Left colon (tissue), 2 donors: ENCODE data around the gene FCHO1. TPM values are rescaled to one million over a fixed set of nuclear protein-coding genes. Genes with fewer than 3 reads are reported as not detected.
"Not testable (repeated sequence)": the region's sequence is repeated elsewhere in the genome, so short reads cannot be mapped to it uniquely, and the experiment has no call there.

Experiments used
- ATAC-seq: fragments of 200-7000 bp; cut with Tn5 transposase; one replicate; pipeline ENCODE4 v1.9.1; 2020; ENCODE audit warnings: mild to moderate bottlenecking, moderate library complexity
- DNase-seq, 2 donors: peaks; one replicate each; pipeline ENCODE4 v3.0.0-alpha.2; 2020
- intact Hi-C, 2 donors: fragments of 100-400 bp; cut with DNase I in 1 of 2; cut with micrococcal nuclease in 1 of 2; formaldehyde crosslinking; loops; one replicate each; pipeline versions ENCODE4 v1.11.2 to v1.14.0; 2022; cut with DNase I, micrococcal nuclease
- total RNA-seq, 2 donors: library from RNA; stranded (reverse); fragmentation: NEBNext Ultra II Directional; extraction: Animal tissue kit (Norgen Biotek cat#: 25700); gene quantifications; one replicate each; pipeline ENCODE4 v1.2.1, GENCODE V29; 2021
- donor health status: DM: no; HTN: no; CAD: no.
- donor health status: DM: yes; HTN: yes; CAD: no.

The FCHO1 gene
- total RNA-seq, 2 donors from 2014 or later: 3.0 to 3.1 TPM

DNA sequence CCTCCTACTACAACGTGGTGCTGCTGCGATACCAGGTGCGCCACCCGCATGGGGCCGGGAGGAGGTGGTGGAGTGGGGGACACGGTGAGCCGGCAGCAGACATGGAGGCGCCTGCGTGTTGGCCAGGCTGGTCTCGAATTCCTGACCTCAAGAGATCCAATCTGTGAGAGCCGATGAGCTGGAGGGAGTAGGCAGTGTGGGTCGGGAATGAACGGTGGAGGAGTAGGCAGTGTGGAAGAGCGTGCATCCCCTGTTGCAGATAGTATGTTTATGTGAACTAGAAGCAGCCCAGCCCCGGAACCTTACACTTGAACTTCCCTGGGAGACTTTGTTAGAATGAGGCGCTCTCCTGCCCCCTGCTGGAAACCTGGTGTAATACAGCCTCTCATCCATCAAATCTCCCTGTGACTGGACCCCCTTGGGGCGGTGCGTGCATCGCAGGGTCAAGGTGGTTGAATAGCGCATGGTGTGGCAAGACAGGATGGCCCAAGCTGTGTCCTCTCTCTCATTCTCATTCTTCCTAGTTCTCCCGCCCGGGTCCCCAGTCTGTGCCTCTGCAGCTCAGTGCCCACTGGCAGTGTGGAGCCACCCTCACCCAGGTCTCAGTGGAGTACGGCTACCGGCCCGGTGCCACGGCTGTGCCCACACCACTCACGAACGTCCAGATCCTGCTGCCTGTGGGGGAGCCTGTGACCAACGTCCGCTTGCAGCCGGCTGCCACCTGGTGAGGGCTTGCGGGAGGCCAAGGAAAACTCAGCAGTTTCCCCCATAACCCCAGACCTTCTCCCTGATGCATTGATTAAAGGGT lies 33.1 kb downstream of the FCHO1 start:
- intact Hi-C loops: no loop called here
- peak; percentile 60 for ATAC-seq
- DNase-seq: peak in 1 of 2 donors; percentile 75

- ATAC-seq (no peak), DNase-seq (no peak)
- intact Hi-C loops: no loop called here
Observed at GRCh38 chr19:17787274-17787913, 36.1 kb downstream of the FCHO1 start.

DNA sequence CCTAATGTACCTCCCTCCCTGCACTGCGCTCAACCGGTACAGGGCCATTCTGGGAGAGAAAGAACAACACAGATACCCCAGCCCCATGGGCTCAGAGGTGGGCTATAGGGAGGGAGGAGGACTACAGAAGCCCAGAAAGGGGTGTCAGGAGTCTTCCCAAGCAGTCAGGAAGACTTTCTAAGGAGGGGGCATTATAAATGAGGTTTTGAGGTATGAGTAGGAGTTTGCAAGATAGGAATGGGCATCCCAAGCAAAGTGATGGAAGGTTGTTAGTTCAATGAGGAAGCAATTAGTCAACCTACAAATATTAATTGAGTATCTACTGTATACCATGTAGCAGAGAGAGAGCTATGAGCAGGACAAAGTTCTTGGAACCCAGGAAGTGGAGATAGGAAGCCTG lies 37.4 kb downstream of the FCHO1 start:
- intact Hi-C loops: no loop called here
- DNase-seq: no peak
- no peak for ATAC-seq

- ATAC-seq: peak; percentile 69
- DNase-seq: peak; percentile 75 to 89
- intact Hi-C loops: no loop called here
Observed at GRCh38 chr19:17790059-17790780, 38.9 kb downstream of the FCHO1 start.

DNA sequence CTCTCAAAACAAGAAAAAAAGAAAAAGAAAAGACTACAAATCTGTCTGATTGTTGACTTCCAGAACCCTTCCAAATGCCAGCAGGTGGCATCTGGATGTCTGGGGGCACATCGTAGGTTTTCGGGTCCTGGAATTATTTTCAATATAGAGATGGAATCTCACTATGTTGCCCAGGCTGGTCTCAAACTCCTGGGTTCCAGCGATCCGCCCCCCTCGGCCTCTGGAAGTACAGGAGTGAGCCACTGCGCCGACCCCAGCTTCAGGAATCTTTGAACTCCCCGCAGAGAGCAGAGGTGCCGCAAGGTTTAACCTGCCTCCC lies 43.1 kb downstream of the FCHO1 start:
- intact Hi-C loops: no loop called here
- ATAC-seq (no peak), DNase-seq (no peak)

DNA sequence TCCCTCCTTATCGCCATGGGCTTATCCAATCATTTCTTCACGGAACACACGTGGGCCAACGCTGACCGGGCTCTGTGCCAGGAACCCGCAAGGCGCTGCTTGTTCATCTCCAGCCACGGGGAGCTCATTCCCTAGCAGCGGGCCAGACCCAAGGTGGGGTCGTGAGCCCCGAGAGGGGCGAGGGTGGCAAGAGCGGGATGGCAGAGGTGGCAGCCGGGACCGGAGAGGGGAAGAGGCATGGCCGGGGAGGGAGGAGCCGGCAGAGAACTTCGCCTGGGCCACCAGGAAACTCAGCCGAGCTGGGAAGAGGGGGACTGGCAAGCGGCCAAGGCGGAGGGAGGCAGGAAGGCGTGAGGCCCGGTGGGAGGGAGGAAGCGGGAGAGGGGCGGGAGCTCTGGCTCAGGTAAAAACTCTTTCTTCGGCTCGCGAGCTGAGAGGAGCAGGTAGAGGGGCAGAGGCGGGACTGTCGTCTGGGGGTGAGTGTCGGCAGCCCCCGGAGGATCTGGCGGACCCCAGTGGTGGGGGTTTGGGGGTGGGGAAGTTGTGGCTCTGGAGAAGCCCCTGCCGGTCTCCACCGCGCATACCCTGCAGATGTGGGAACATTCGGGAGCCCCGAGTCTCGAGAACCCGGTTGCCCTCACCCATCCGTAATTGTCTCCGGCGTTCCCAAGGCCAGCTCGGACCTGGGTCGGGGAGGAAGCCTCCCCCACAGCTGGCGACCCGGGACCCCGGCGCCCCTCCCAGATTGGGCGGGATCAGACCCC lies 43.6 kb downstream of the FCHO1 start, which contains the start of gene B3GNT3:
B3GNT3 (plus strand) TSS at position 408 of the 764 bp plus-strand sequence. CDS start 12,670 bp downstream, outside the sequence.
- DNase-seq: peak; percentile 94 to 97
- intact Hi-C loops: no loop called here
- peak; percentile 52 for ATAC-seq

DNA sequence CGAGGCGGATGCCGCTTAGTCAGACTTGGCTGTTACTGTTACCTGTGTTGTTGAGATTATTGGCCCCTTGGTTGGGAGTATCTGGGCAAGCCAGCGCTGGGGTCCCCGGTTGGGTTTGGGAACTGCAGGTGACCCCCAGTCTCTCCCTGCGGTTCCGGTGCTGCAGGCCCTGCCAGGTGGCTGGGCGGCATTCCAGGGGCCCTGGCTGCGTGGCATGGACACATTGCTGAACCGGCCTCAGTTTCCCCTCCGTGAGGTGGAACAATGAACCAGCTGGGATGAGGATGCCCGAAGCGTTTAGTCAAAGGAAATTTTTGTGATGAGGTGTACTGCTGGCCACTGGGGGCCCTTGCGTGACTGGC lies 44.2 kb downstream of the FCHO1 start:
- intact Hi-C loops: no loop called here
- DNase-seq: peak in 1 of 2 donors; percentile 37
- ATAC-seq: no peak

DNA sequence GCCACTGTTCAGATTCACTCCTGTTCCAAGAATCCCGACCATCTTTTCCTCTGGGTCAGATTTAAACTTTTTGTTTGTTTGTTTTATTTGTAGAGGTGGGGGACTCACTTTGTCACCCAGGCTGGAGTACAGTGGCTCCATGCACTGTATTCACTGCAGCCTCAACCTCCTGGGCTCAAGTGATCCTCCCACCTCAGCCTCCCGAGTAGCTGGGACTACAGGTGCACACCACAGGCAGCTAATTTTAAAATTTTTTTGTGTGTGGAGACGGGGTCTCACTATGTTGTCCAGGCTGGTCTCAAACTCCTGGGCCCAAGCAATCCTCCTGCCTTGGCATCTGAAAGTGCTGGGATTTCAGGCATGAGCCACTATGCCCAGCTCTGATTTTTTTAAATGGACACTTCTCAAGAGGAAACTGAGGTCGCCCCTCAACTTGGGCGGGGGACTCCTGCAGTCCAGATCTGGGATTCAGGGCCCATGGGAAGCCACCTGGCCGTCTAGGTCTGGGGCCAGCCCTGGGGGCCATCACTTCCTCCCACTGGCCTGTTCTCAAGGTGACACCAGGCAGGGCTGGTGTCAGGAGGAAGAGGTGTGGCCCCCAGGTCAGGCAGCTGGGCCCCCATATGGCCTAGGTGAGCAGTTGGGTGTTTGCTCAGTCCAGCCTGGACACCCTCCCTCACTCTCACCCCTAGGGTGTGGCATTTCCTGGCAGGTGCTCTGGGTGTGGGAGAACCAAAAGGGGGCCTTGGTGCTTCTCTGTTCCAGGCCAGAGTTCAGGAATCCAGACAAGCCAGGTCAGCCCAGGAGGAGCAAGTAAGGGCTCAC lies 44.9 kb downstream of the FCHO1 start:
- intact Hi-C loops: no loop called here
- ATAC-seq (peak; percentile 64), DNase-seq (peak; percentile 75 to 93)

- DNase-seq (no peak), ATAC-seq (no peak)
- intact Hi-C loops: no loop called here
Observed at GRCh38 chr19:17796838-17797423, 45.7 kb downstream of the FCHO1 start.

- intact Hi-C loops: no loop called here
- ATAC-seq (peak; percentile 72), DNase-seq (peak; percentile 80 to 92)
Observed at GRCh38 chr19:17797424-17798201, 46.3 kb downstream of the FCHO1 start.

- intact Hi-C loops, DNase-seq, ATAC-seq: not testable (repeated sequence)
Observed at GRCh38 chr19:17798599-17798998, 47.3 kb downstream of the FCHO1 start.

DNA sequence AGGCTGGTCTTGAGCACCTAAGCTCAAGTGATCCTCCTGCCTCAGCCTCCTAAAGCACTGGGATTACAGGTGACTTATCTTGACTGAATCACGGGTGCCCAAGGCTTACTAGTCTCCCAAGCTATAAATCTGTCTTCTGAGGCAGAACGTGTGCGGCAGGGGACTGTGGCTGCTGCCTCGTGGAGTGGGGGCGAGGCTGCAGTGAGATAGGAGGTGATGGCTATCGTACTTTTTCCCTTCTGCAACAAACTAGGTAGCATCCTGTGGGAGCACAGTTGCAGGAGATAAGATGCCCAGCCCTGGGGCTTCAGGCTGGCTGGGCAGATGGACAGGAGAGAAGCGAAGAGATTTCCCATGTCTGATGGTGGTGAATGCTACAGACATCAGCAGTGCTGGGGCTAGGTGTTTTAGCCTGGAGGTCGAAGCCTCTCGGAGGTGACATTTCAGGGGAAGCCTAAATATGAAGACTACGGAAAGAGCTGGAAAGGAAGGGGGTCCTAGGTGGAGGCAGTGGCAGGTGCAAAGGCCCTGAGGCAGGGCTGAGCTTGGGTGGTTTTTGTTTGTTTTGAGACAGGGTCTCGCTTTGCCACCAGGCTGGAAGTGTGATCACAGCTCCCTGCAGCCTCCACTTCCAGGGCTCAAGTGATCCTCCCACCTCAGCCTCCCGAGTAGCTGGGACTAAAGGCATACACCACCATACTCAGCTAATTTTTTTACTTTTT lies 51.0 kb downstream of the FCHO1 start:
- intact Hi-C loops: no loop called here
- DNase-seq (no peak), ATAC-seq (no peak)

DNA sequence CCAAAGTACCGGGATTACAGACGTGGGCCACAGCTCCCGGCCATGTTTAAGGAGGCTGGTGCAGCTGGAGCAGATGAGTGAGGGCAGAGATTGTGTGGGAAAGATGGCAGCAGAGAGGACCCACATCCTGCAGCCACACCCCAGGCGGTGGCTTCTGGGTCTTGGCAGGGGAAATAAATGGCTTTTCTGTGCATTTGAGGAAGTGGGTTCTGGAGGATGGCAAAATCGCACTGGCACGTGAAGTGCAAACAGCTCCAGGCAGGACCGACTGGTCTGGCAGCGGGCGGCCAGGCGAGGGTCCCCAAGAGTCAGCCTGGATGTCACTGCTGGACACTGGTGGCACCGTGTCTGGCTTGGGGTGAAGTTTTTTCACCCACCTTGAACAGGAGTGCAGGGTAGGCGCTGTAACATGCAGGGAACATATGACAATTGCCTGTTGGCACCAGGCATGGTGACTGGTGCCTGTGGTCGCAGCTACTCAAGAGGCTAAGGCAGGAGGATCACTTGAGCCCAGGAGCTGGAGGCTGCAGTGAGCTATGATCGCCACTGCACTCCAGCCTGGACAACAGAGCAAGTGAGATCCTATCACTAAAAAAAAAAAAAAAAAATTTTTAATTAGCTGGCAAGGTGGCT lies 52.1 kb downstream of the FCHO1 start:
- intact Hi-C loops: no loop called here
- DNase-seq (no peak), ATAC-seq (no peak)

- intact Hi-C loops: no loop called here
- no peak for ATAC-seq
- no peak for DNase-seq
Observed at GRCh38 chr19:17805427-17805826, 54.1 kb downstream of the FCHO1 start.

DNA sequence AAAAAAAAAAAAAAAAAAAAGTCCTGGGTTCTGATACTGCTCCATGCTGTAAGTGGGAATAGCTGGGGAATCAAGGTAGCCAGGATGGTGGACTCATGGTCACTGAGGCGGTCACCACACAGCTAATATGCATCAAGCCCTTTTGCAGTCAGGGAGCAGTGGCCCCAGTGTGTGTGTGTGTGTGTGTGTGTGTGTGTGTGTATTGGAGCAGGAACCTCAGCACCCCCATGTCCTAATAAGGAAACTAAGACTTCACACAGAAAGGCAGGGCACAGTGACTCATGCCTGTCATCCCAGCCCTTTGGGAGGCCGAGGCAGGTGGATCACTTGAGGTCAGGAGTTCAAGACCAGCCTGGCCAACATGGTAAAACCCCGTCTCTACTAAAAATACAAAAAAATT lies 55.7 kb downstream of the FCHO1 start:
- intact Hi-C loops: no loop called here
- ATAC-seq (peak; percentile 40), DNase-seq (no peak)

DNA sequence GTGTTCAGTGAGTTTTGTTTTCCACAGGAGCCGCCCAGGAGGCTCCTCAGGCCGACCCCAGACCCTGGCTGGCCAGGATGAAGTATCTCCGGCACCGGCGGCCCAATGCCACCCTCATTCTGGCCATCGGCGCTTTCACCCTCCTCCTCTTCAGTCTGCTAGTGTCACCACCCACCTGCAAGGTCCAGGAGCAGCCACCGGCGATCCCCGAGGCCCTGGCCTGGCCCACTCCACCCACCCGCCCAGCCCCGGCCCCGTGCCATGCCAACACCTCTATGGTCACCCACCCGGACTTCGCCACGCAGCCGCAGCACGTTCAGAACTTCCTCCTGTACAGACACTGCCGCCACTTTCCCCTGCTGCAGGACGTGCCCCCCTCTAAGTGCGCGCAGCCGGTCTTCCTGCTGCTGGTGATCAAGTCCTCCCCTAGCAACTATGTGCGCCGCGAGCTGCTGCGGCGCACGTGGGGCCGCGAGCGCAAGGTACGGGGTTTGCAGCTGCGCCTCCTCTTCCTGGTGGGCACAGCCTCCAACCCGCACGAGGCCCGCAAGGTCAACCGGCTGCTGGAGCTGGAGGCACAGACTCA lies 56.5 kb downstream of the FCHO1 start:
- intact Hi-C loops: no loop called here
- ATAC-seq (no peak), DNase-seq (no peak)
